Fibroblast of pulmonary artery (primary cell): ENCODE results near the gene ACSF3.

Experiments
- DNase-seq: peaks from one replicate; pipeline ENCODE4 v3.0.0-alpha.2; 2010; ENCODE audit warnings: low read depth
- H3K4me3 ChIP-seq: replicated peaks from 2 replicates; pipeline ENCODE4 v1.5.1; 2011; ENCODE audit warnings: low read depth, mild to moderate bottlenecking, control low read depth, low read length, moderate library complexity
- TF ChIP-seq, protein P1 (sequence below): IDR thresholded peaks from 2 replicates; pipeline ENCODE4 v1.5.1; 2011; ENCODE audit warnings: mild to moderate bottlenecking, control low read depth, low read length, inconsistent platforms; ENCODE audit errors: missing control alignments

ACSF3 gene

DNA sequence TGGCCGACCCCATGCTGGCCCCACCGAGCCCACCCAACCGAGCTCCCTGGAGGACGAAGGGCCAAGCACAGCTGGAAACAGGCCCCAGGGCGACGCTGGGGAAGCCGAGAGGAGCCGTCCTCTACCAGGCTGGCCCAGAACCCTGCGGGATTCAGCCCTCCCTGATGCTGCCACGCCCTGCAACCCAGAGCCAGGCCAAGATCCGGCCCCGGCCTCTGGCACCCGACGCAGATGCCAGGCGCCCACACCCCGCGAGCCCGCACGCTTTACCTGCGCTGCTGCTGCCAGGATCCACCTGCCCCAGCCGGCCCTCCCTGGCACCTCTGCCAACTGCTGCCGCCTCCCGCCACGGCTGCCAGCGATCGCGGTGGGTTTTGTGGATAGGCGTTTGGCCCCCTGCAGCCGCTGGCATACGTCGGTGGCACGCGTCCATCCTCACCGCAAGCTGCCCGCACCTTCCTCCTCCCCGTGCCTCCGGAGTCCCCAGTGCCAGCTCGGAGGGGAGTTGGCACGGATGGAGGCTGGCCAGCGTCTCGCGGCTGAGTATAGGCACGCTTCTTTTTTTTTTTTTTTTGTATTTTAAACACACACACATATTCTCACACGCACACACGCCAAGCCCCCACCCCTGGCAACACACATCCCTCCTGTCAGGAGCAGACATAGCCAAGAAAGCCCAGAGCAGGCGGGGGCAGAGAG, 41.3 kb upstream of the ACSF3 start:
- no peak for DNase-seq
- H3K4me3 ChIP-seq = no peak overlapping the region

DNA sequence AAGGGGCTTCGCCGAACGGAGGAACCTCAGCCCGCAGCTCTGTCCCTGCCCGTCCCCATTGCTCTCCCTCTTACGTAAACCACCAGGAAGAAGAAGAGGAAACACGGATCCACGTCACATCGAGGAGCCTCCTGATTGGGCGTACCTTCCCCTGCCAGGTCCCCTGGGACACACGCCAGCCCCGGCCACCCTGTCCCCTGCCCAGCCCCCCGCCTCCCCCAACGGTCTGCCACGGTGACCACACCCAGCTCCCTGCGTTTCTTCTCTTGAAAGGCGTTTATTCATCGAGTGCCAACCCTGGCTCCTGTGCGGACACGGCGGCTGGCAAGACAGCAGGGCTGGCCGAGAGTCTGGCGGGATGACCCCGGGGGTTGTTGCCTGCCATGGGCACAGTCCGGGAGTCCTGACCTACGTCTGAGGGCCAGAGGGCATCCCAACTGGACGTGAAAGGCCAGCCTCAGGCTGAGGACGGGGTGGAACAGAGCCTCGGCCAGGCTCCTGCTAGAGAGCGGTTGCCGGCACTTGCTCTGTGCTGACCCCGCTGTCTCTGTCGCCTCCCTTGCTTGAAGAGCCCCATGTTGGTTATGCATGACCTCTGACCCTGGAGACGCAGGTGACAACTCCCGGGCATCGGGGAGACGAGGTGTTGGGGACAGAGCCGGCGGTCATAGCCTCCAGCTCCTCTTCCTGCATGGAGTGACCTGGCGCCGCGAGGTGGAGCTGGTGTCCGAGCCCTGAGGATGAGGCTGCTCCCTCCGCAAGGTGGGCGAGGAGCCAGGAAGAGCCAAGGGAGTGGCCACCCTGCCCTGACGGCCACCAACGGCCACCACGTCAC, 40.5 kb upstream of the ACSF3 start:
- no peak for DNase-seq
- TF ChIP-seq, protein P1, sequence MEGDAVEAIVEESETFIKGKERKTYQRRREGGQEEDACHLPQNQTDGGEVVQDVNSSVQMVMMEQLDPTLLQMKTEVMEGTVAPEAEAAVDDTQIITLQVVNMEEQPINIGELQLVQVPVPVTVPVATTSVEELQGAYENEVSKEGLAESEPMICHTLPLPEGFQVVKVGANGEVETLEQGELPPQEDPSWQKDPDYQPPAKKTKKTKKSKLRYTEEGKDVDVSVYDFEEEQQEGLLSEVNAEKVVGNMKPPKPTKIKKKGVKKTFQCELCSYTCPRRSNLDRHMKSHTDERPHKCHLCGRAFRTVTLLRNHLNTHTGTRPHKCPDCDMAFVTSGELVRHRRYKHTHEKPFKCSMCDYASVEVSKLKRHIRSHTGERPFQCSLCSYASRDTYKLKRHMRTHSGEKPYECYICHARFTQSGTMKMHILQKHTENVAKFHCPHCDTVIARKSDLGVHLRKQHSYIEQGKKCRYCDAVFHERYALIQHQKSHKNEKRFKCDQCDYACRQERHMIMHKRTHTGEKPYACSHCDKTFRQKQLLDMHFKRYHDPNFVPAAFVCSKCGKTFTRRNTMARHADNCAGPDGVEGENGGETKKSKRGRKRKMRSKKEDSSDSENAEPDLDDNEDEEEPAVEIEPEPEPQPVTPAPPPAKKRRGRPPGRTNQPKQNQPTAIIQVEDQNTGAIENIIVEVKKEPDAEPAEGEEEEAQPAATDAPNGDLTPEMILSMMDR = no peak
- no peak overlapping the region for H3K4me3 ChIP-seq

More for the DNA sequence above, 41.3 kb upstream of the ACSF3 start:
- TF ChIP-seq, protein P1 = no peak

DNA sequence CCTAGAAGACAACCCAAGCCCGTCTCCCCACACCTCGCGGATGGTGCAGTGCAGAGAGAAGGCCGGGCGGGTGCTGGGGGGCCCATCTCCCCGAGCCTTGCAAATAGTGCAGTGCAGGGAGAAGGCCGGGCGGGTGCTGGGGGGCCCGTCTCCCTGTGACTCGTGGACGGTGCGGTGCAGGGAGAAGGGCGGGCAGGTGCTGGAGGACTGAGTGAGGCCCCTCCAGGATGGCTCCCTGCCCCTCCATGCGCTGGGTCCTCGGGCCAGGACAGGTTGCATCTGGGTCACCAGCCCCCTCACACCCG, 40.0 kb upstream of the ACSF3 start:
- TF ChIP-seq, protein P1 = no peak
- DNase-seq = no peak
- H3K4me3 ChIP-seq = no peak overlapping the region

DNA sequence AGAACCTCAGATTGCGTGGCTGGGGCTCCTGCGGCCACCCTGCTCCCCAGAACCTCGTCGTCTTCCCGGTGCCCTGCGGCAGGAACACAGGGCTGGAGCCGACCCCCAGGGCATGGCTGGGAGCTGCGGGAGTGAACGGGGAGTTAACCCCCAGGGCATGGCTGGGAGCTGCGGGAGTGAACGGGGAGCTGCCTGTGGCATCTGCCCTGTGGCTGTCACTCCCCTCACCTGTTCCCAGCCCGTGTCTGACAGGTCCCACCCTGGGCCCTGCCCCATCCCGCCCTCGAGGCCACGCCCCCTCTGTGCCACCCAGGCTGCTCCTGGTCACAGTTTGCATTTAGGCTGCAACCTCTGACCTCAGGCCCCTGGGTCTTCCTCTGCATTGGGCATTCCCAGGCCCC, 39.4 kb upstream of the ACSF3 start:
- no peak overlapping the region for H3K4me3 ChIP-seq
- no peak for DNase-seq
- TF ChIP-seq, protein P1 = no peak

DNA sequence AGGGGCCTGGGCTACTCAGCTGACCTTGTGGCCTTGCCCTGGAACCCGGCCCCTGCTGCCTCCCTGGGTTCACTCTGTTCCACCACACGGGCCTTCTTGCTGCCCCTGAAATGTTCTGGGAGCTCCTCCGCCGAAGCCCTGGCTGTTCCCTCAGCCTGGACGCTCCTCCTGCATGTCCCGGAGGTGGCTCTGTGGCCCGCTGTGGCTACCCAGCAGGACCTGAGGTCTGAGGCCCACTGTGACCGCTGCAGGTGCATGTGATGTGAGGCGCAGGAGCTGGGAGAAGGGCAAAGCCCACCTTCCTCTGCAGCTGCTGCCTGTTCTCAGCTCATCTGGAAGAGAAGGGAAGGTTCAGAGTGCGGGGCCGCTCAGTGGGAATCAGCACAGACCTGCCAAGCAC, 38.9 kb upstream of the ACSF3 start:
- no peak for DNase-seq
- no peak overlapping the region for H3K4me3 ChIP-seq
- TF ChIP-seq, protein P1 = no peak

DNA sequence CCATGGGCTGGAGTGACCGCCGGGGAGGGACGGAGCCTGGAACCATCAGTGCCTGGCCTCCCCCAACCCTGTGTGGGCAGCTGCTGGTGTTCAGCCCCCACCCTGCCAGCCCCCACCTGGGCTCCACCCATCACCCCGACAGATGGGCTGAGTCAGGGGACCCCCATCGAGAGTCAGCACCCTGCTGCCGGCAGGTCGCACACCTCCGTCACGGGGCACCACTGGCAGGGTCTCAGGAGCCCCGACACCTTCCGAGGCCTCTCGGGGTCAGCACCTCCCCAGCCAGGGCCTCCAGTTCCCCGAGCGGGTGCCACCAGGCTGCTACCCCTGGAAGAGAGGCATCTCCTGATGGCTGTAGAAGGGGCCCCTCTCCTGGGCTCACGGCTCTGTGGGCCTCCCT, 38.3 kb upstream of the ACSF3 start:
- DNase-seq = no peak
- no peak overlapping the region for H3K4me3 ChIP-seq
- TF ChIP-seq, protein P1 = no peak
